Natural killer cell treated with Interleukin-12 subunit alpha and Interleukin-12 subunit beta and Interleukin-15 and Interleukin-18, amount 100 ng/mL, for 72 hours (primary cell): Measurements from ENCODE around the gene LYRM4. TPM values are rescaled to one million over a fixed set of nuclear protein-coding genes. Genes with fewer than 3 reads are reported as not detected.

Source experiments
- ATAC-seq, 2 donors: fragments of 150-1000 bp; cut with Tn5 transposase in 1 of 2; sonication (Bioruptor Pico), chemical (Tn5 transposase) in 1 of 2; 2 replicates each; pipeline ENCODE4 v1.10.0; 2021
- DNase-seq: peaks from one replicate; pipeline ENCODE4 v3.0.0; 2022; ENCODE audit warnings: low spot score
- H3K27ac Mint-ChIP-seq, 2 donors: 1 replicate in 1 of 2; 2 replicates in 1 of 2; pipeline ENCODE4 v1.8.0; 2022; ENCODE audit warnings: mixed read lengths in 2 of 2, mild to moderate bottlenecking in 1 of 2, moderate library complexity in 1 of 2
- H3K27me3 Mint-ChIP-seq, 2 donors: 1 replicate in 1 of 2; 2 replicates in 1 of 2; pipeline ENCODE4 v1.8.0; 2022; ENCODE audit warnings: mixed read lengths in 2 of 2
- H3K36me3 Mint-ChIP-seq: one replicate; pipeline ENCODE4 v1.8.0; 2022; ENCODE audit warnings: mixed read lengths
- H3K4me1 Mint-ChIP-seq, 2 donors: 1 replicate in 1 of 2; 2 replicates in 1 of 2; pipeline ENCODE4 v1.8.0; 2022; ENCODE audit warnings: low read depth in 2 of 2, mixed read lengths in 2 of 2, mild to moderate bottlenecking in 1 of 2
- H3K4me3 Mint-ChIP-seq: one replicate; pipeline ENCODE4 v1.8.0; 2022; ENCODE audit warnings: mixed read lengths
- H3K9me3 Mint-ChIP-seq: 2 replicates; pipeline ENCODE4 v1.8.0; 2022; ENCODE audit warnings: mixed read lengths
- total RNA-seq, 2 donors: library from RNA; stranded (reverse); gene quantifications; one replicate each; pipeline ENCODE4 v1.2.3, GENCODE V29; 2022

LYRM4 gene
- total RNA-seq, 2 donors from 2014 or later: 27.7 to 43.0 TPM

DNA sequence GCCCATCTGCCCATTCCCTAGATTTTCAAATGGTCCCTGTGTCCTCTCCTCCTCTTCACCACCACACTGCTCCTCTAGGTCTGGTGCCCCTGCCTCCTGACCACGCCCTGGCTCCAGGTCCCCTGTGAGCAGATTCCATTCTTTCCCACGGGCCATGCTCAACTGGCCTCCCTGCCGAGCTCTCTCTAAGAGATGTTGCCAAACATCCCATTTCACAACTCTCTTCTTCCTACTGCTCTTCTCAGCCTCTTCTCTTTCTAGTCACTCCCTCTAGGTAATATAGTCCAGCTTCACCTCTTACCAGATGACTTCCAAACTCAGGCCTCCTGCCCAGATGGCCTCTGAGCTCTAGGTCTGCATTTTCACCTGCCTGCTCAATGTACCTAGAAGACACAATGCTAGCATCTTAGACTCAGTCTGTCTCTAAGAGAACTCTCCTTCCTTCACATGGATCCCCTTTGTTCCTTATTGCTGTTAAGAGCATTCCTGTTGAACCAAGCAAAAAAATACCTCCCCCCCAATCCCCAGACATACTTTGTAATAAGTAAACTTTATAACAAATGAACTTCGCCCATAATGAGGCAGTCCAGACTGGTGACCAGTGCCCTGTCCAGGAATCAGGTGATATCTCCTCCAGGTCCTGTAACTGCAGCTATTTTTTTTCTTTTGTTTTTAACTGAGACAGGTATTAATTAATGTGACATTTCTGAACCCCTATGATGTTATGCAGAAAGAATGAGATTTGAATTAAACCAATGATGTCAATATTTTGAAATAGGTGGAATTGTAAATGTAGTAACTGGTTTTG, 79.0 kb downstream of the LYRM4 start:
- H3K27ac Mint-ChIP-seq: no peak overlapping the region
- no peak overlapping the region for H3K4me3 Mint-ChIP-seq
- no peaks in the 10 kb centered on the region for H3K9me3 Mint-ChIP-seq
- H3K4me1 Mint-ChIP-seq: peaks cover 11% of the 10 kb centered on the region in 2 donors
- ATAC-seq (no peak), DNase-seq (no peak)
- no peaks in the 10 kb centered on the region for H3K27me3 Mint-ChIP-seq
- no peaks in the 10 kb centered on the region for H3K36me3 Mint-ChIP-seq

DNA sequence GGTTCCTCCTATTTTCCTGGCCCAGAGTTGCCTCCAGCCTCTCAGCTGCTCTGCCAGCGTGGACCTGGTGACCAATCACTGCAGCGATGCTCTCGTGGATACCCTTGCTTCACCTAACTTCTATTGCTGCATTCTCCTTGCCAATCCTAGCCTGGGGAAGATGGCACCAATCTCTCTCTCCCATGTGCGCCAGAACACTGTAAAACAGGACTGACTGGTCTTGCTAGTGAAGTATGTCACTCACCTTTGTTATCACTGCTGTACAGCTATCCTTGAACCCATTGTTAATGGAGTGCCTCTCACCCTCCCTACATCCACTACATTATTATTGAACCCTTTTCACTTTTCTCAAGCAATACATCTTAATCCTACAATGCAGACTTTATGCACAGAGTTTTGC, 80.1 kb downstream of the LYRM4 start:
- no peak overlapping the region for H3K4me3 Mint-ChIP-seq
- no peaks in the 10 kb centered on the region for H3K36me3 Mint-ChIP-seq
- H3K9me3 Mint-ChIP-seq: no peaks in the 10 kb centered on the region
- no peaks in the 10 kb centered on the region for H3K27me3 Mint-ChIP-seq
- H3K4me1 Mint-ChIP-seq: peaks cover 15 to 19% of the 10 kb centered on the region in 2 donors
- DNase-seq: no peak
- ATAC-seq: no peak
- H3K27ac Mint-ChIP-seq: no peak overlapping the region

DNA sequence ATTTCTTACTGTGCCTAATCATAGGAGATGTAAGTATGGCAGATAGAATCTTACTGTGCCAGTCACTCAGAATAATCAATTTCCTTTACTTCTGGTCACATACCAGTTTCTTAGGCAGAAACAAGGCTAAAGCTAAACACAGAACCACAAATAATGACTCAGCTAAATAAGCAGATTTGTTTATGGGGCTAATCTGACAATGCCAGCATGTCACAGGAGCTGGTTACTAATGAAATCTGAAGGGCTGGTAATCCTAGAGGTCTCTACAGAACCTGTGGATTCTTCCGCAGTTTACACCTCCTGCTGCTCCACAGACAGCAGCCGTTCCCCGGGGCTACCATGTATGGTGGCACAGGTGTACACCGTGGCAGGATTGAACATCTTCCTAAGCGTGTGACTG, 80.8 kb downstream of the LYRM4 start:
- H3K4me1 Mint-ChIP-seq: peaks cover 21 to 25% of the 10 kb centered on the region in 2 donors
- H3K36me3 Mint-ChIP-seq: no peaks in the 10 kb centered on the region
- ATAC-seq (no peak), DNase-seq (no peak)
- no peaks in the 10 kb centered on the region for H3K27me3 Mint-ChIP-seq
- H3K9me3 Mint-ChIP-seq: no peaks in the 10 kb centered on the region
- H3K27ac Mint-ChIP-seq: no peak overlapping the region
- no peak overlapping the region for H3K4me3 Mint-ChIP-seq

DNA sequence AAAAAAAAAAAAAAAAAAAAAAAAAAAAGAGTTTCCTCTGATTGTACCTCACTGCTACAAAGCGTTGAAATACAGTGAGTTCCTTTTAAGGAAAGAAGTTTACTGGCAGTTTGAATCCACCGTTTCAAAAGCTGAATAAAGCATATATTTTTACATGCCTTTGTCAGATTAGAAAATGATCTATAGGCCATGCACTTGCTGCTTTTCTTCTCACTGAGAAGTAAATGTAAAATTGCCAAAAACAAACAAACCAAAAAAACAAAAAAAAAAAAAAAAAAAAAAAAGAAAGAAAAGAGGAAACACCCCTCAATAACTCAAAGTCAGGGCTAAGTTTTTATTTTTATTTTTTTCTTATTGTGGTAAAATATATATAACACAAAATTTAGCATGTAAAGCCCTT, 81.9 kb downstream of the LYRM4 start:
- Mint-ChIP-seq H3K27ac (no peak overlapping the region), H3K27me3 (no peaks in the 10 kb centered on the region), H3K9me3 (no peaks in the 10 kb centered on the region), H3K4me3 (no peak overlapping the region), H3K36me3 (no peaks in the 10 kb centered on the region), H3K4me1 (peaks cover 32 to 33% of the 10 kb centered on the region in 2 donors)
- DNase-seq (no peak), ATAC-seq (no peak)

DNA sequence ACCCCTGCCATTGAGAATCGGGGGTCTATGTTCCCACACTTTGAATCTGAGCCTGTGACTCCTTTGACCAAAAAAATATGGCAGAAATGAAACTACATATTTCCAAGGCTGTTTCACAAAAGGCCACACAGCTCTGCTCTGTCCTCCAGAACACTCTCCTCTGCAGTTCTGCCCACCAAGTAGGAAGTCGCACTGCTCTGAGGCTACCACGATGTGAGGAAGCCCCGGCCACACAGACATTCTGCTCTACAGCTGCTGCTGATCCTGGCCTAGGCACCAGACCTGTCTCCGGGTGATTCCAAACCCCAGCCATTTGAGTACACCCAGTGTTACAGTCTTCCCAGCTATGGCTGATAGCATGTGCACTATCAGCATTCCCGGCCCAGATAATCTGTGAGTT, 85.1 kb downstream of the LYRM4 start:
- no peaks in the 10 kb centered on the region for H3K27me3 Mint-ChIP-seq

DNA sequence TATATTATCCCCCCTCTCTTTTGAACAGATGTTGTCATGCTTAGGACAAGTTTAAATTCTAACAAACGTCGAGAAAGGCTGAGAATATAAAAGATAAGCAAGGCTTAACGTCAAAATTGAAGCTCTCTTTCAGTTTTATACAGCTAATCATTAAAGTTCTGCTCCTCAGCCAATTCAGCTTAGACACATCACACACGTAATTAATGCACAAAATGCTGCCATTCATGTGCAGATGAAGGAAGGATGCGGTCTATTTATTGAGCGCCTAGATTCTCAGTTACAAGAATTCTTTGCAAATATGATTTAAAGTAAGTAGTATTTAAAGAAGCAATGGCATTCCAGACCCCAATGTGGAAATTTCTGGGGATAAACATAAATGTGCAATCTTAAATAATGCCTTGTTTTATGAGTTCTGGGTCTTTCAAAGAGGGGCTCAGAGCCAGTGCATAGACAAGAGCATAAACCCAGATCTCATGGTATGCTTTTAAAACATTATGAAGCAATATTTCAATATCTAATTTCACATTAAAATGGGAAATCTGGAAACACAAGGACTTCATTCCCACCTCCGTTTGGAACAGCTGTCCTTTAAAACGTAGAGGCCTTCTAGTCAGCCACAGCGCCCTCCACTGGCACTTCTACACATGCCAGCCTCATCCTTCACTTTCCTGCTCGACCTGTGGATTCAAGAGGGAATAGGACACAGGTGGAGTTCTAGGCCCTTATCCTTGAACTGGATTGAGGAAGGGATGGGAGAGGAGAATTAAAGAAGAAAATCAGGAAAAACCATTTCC, 85.8 kb downstream of the LYRM4 start:
- Mint-ChIP-seq H3K4me1 (peaks cover 32 to 33% of the 10 kb centered on the region in 2 donors), H3K27me3 (no peaks in the 10 kb centered on the region), H3K9me3 (no peaks in the 10 kb centered on the region), H3K36me3 (no peaks in the 10 kb centered on the region), H3K4me3 (peak overlapping the region; percentile 82), H3K27ac (peak overlapping the region; percentile 90 to 98)
- no peak for ATAC-seq
- no peak for DNase-seq

More for the DNA sequence above, 85.1 kb downstream of the LYRM4 start:
- Mint-ChIP-seq H3K9me3 (no peaks in the 10 kb centered on the region), H3K36me3 (no peaks in the 10 kb centered on the region), H3K27ac (peak overlapping the region; percentile 90 to 98), H3K4me3 (peak overlapping the region; percentile 82), H3K4me1 (peaks cover 34 to 36% of the 10 kb centered on the region in 2 donors)
- DNase-seq (no peak), ATAC-seq (peak; percentile 74 to 75)

DNA sequence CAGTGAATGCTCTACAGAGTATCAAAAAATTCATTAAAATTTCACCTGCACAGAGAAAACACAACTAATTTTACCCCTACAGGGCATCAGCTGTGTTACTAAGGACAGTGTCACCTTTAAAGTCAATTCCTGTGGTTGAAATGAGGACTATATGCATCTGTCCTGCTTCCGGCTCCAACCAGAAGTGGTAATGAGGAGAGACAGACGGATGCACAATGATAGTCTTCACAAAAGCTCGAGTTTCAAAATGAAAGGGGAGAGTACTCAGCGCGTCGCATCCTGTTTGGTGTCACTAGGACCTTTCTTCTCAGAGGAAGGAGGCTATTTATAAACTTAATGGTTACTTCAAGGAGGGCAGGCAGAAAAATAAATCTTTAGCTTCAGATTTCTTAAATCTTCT, 86.5 kb downstream of the LYRM4 start:
- Mint-ChIP-seq H3K4me3 (peak overlapping the region; percentile 82), H3K4me1 (peaks cover 28 to 33% of the 10 kb centered on the region in 2 donors), H3K27ac (peak overlapping the region; percentile 90 to 98), H3K9me3 (no peaks in the 10 kb centered on the region), H3K27me3 (no peaks in the 10 kb centered on the region), H3K36me3 (no peaks in the 10 kb centered on the region)
- peak; percentile 95 to 98 for ATAC-seq
- peak; percentile 63 for DNase-seq

DNA sequence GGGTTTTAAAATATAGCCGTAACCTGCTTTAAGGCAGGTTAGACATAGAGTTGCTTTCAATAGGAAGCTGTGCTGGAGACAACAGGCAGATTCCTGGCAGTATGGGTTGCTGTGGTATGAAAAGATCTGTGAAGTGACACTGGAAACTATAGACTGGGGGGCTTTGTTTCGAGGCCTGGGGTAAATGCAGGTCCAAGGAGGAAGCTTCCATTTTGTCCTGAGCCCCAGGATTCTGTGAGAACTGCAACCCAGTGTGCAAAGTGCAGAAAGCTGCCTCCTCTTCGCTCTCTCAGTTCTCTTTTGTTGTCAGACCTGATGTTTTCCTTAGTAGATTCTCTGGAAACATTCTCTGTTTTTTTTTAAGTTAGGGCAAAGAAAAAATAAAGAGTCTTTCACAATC, 86.9 kb downstream of the LYRM4 start:
- Mint-ChIP-seq H3K27ac (peak overlapping the region; percentile 90 to 98), H3K4me3 (peak overlapping the region; percentile 82), H3K27me3 (no peaks in the 10 kb centered on the region), H3K36me3 (no peaks in the 10 kb centered on the region), H3K4me1 (peaks cover 26 to 33% of the 10 kb centered on the region in 2 donors), H3K9me3 (no peaks in the 10 kb centered on the region)
- ATAC-seq (no peak), DNase-seq (no peak)

DNA sequence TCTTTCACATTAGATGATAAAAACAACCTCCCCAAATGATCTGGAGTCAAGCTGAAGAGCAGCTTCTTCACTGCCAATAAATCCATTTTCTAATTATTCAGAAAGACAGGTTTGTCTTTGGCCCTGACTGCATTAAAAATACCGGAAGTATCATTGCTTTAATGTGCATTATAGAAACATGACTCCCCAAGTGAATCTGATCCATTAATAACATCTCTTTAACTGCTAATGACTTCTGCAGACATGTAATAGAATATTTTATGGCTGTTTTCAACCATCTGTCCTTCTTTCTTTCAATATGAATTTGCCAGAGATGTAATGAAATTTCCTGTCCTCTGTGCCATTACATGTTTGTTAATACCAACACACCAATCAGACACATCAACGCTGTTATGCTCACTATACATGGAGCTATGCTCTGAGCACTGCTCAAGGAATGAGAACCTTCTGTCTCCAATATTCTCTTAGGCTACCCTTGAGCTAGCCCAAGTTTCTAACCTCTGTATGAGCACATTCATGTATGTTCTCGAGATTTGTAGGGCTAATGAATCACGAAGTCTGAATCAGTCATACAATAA, 87.8 kb downstream of the LYRM4 start:
- Mint-ChIP-seq H3K4me3 (no peak overlapping the region), H3K4me1 (peaks cover 26 to 33% of the 10 kb centered on the region in 2 donors), H3K36me3 (no peaks in the 10 kb centered on the region), H3K27me3 (no peaks in the 10 kb centered on the region), H3K9me3 (no peaks in the 10 kb centered on the region), H3K27ac (peak overlapping the region; percentile 90 to 98)
- no peak for DNase-seq
- ATAC-seq: no peak

DNA sequence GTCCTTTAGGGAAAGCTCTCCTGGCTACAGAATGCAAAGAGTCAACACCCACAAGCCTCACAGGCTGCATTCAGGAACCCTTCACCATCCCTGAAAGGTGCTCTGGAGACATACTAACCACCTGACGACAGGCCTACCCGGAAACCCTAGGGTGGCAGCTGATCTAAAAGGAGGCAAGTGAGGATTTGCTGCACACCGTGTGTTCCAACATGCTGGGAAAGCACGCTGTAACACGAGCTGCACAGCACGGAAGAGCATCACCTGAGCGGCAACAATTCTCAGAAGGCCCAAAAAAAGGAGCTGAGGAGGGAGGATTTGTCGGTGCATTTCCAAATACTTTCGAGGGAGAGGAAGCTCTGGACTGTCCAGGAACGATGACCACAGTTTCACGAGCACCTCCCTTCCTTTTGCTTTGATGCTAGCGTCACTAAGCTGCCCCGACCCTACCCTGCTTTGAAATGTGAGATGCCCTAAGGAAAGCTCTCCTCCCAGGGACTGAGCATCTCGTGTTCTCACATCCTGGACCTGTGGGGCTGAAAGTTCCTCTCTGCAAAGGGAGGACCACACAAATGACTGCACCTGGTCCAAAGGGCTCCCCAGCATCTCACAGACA, 88.6 kb downstream of the LYRM4 start:
- H3K4me1 Mint-ChIP-seq: peaks cover 26 to 33% of the 10 kb centered on the region in 2 donors
- DNase-seq (no peak), ATAC-seq (no peak)
- no peak overlapping the region for H3K4me3 Mint-ChIP-seq
- no peaks in the 10 kb centered on the region for H3K9me3 Mint-ChIP-seq
- H3K27ac Mint-ChIP-seq: no peak overlapping the region
- H3K36me3 Mint-ChIP-seq: no peaks in the 10 kb centered on the region
- no peaks in the 10 kb centered on the region for H3K27me3 Mint-ChIP-seq

DNA sequence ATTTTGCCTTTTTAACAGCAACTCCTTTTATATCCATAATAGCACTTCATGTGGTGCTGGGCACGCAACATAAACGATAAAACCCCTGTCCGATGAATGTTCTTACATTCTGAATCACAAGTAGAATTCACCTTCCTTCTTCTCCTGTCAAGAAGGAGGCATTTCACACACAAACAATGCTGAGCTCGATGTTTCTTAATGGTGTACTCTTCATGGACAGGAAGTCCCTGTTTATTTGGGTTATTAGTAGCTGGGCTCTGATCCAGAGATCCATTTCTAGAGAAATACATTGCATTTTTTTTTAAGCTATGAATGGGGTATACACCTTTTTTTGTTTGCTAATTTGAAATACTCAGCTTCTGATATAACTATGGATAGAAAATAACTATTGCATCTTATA, 93.2 kb downstream of the LYRM4 start:
- Mint-ChIP-seq H3K27ac (no peak overlapping the region), H3K4me1 (no peaks in the 10 kb centered on the region), H3K4me3 (no peak overlapping the region), H3K36me3 (no peaks in the 10 kb centered on the region), H3K9me3 (no peaks in the 10 kb centered on the region), H3K27me3 (no peaks in the 10 kb centered on the region)
- DNase-seq (no peak), ATAC-seq (no peak)

DNA sequence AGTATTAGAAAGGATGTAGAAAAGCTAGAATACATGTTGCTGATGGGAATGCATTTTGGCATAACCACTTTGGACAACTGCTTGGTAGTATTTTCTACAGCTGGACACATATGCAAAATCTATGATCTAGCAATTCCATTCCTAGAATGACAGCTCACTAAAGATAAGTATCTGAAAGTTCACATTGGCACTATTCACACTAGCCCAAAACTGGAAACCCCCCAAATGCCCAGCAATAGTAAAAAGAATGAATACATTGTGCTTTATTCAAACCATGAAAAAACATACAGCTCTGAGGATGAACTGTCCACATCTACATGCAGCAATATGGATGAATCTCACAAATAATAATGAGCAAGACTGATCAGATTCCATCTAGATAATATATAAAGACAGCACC, 96.7 kb downstream of the LYRM4 start:
- H3K27ac Mint-ChIP-seq: no peak overlapping the region
- no peaks in the 10 kb centered on the region for H3K27me3 Mint-ChIP-seq
- no peaks in the 10 kb centered on the region for H3K36me3 Mint-ChIP-seq
- ATAC-seq (no peak), DNase-seq (no peak)
- H3K4me1 Mint-ChIP-seq: peaks cover 0 to 3% of the 10 kb centered on the region in 2 donors
- H3K9me3 Mint-ChIP-seq: no peaks in the 10 kb centered on the region
- H3K4me3 Mint-ChIP-seq: no peak overlapping the region

DNA sequence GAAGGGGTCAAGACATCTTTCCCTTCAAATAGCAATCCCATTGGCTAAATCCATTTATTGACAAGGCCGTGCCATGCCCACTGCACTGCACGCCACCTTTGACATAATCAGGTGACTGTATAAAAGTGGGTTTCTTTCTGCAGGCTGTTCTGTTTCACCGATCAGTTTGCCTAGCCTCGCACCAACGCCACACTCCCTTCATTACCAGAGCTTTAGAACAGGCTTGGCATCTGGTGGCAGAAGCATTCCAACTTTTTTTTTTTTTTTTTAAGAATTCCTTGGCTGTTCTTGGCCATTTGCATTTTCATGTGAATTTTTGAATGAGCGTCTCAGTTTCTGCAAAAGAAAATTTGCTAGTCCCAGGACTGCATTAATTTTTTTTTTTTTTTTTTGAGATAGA, 97.5 kb downstream of the LYRM4 start:
- H3K27me3 Mint-ChIP-seq: no peaks in the 10 kb centered on the region

More for the DNA sequence above, 97.5 kb downstream of the LYRM4 start:
- H3K9me3 Mint-ChIP-seq: no peaks in the 10 kb centered on the region
- no peaks in the 10 kb centered on the region for H3K36me3 Mint-ChIP-seq
- no peak overlapping the region for H3K4me3 Mint-ChIP-seq
- H3K27ac Mint-ChIP-seq: no peak overlapping the region
- H3K4me1 Mint-ChIP-seq: peaks cover 0 to 3% of the 10 kb centered on the region in 2 donors
- DNase-seq (no peak), ATAC-seq (no peak)
